ENCODE data around the gene HTRA3. TPM values are rescaled to one million over a fixed set of nuclear protein-coding genes. Genes with fewer than 3 reads are reported as not detected.

HTRA3 gene
- total RNA-seq, 1 experiment from 2014 or later: 0.64 TPM

DNA sequence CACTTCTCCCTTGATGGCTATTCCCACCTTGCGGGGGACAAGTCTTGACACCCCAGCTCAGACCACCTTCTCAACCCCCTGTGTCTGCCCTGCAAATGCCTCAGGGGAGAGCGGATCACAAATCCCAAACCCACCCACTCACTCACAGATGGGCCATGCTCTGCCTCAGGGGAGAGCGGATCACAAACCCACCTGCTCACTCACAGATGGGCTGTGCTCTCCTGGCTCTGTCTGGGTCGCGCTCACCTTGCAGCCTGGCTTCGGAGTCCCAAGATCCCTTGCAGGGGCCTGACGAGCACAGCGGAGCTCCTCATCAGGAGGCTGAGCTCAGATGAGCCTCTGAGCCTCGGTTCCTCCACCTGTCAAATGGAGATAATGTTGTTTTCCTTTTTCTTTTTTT lies 38.6 kb downstream of the HTRA3 start:
- Histone ChIP-seq H3K36me3 (ENCODE audit: insufficient read depth, low read length, poor library complexity, severe bottlenecking) (no peaks in the 10 kb centered on the region), H3K27me3 (replicated peaks; ENCODE audit: insufficient read depth, low read depth, low read length, poor library complexity) (no peaks in the 10 kb centered on the region), H3K4me1 (ENCODE audit: insufficient read depth, low read length, poor library complexity, severe bottlenecking) (no peaks in the 10 kb centered on the region), H3K27ac (ENCODE audit: low read depth, low read length, poor library complexity, severe bottlenecking) (no peak overlapping the region), H3K9me3 (ENCODE audit: low read depth, low read length, poor library complexity, severe bottlenecking) (peaks cover 4% of the 10 kb centered on the region), H3K4me3 (ENCODE audit: low read depth, low read length, poor library complexity, severe bottlenecking) (no peak overlapping the region)
- intact Hi-C loops (cut with micrococcal nuclease; ENCODE audit: unreplicated experiment): no loop called here
- BruUV-seq (replicated peaks): no TSS peak
- TF ChIP-seq EZH2 (IDR thresholded peaks at IDR 0.05; ENCODE audit: borderline replicate concordance, low read depth, low read length, poor library complexity, severe bottlenecking): no peak
- TF ChIP-seq, protein P1, sequence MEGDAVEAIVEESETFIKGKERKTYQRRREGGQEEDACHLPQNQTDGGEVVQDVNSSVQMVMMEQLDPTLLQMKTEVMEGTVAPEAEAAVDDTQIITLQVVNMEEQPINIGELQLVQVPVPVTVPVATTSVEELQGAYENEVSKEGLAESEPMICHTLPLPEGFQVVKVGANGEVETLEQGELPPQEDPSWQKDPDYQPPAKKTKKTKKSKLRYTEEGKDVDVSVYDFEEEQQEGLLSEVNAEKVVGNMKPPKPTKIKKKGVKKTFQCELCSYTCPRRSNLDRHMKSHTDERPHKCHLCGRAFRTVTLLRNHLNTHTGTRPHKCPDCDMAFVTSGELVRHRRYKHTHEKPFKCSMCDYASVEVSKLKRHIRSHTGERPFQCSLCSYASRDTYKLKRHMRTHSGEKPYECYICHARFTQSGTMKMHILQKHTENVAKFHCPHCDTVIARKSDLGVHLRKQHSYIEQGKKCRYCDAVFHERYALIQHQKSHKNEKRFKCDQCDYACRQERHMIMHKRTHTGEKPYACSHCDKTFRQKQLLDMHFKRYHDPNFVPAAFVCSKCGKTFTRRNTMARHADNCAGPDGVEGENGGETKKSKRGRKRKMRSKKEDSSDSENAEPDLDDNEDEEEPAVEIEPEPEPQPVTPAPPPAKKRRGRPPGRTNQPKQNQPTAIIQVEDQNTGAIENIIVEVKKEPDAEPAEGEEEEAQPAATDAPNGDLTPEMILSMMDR (conservative IDR thresholded peaks at IDR 0.05; ENCODE audit: low read depth, low read length): no peak
- ChIA-PET CTCF (no interaction called here), POLR2A (ENCODE audit: low non-redundant PET) (no interaction called here)
- no peak for DNase-seq (ENCODE audit: low spot score)

DNA sequence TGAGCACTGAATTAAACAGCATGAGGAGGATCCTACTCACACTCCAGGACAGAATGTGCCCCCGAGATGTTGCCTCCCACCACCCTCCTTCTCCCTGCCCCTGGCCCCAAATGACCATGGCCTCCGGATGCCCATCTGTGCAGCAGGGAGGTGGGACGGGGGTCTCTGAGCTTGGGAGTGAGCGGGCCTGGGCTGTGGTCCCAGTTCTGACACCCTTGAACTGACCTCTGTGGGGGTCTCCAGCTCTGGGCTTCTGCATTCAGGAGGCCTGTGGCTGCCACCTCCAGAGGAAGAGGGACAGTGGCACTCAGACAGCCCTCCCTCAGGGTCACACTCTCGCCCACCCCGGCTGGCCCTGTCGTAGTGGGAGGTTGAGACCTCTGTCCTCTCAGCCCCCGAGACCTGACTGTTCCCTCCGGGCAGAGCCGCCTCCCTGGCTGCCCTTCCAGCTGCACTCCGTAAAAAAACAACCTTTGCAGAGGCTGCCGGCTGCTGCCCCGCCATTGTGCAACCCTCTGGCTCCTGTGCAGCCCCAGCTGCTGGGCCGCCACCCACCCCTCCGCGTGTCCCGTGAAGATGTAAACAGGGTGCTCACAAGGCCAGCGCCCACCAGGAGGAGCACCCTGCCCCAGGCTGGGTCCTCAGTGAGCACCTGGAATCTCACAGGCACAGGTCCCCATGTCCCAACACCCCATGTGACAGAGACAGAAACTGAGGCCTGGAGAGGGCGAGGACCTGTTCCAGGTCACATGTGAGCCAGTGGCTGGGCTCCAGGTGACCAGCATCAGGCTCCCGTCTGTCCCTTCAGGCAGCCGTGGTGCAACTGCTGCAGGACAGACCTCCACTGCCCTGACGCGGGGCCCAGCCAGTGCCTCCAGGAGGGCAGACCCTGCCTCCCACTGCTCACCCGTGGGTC lies 39.6 kb downstream of the HTRA3 start:
- no peak overlapping the region for H3K4me3 ChIP-seq (ENCODE audit: low read depth, low read length, poor library complexity, severe bottlenecking)
- H3K27ac ChIP-seq (ENCODE audit: low read depth, low read length, poor library complexity, severe bottlenecking): no peak overlapping the region
- ChIA-PET CTCF (no interaction called here), POLR2A (ENCODE audit: low non-redundant PET) (no interaction called here)
- no peaks in the 10 kb centered on the region for H3K27me3 ChIP-seq (replicated peaks; ENCODE audit: insufficient read depth, low read depth, low read length, poor library complexity)
- no TSS peak for BruUV-seq (replicated peaks)
- no peaks in the 10 kb centered on the region for H3K4me1 ChIP-seq (ENCODE audit: insufficient read depth, low read length, poor library complexity, severe bottlenecking)
- TF ChIP-seq EZH2 (IDR thresholded peaks at IDR 0.05; ENCODE audit: borderline replicate concordance, low read depth, low read length, poor library complexity, severe bottlenecking): no peak
- TF ChIP-seq, protein P1 (conservative IDR thresholded peaks at IDR 0.05; ENCODE audit: low read depth, low read length): no peak
- no peaks in the 10 kb centered on the region for H3K36me3 ChIP-seq (ENCODE audit: insufficient read depth, low read length, poor library complexity, severe bottlenecking)
- H3K9me3 ChIP-seq (ENCODE audit: low read depth, low read length, poor library complexity, severe bottlenecking): peaks cover 4% of the 10 kb centered on the region
- intact Hi-C loops (cut with micrococcal nuclease; ENCODE audit: unreplicated experiment): no loop called here
- DNase-seq (ENCODE audit: low spot score): no peak

DNA sequence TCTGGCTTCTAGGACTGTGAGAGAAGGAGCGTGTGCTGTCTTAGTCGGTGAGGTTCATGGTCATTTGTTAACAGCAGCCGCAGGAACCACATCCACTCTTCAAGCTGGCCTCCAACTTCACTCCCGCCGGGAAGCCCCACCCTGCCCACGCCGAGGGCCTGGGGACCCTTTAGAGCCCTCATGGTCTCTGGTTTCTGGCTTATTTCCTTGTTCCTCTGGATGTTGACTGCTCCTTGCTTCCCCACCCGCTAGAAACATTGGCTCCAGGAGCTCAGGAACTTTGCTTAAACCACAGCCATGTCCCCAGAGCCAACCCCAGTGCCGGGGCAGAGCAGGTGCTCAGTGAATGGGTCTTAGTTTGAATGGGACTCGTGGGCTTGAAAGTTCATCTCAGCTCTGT lies 40.8 kb downstream of the HTRA3 start:
- TF ChIP-seq EZH2 (IDR thresholded peaks at IDR 0.05; ENCODE audit: borderline replicate concordance, low read depth, low read length, poor library complexity, severe bottlenecking): no peak
- TF ChIP-seq, protein P1 (conservative IDR thresholded peaks at IDR 0.05; ENCODE audit: low read depth, low read length): no peak
- Histone ChIP-seq H3K36me3 (ENCODE audit: insufficient read depth, low read length, poor library complexity, severe bottlenecking) (no peaks in the 10 kb centered on the region), H3K27me3 (replicated peaks; ENCODE audit: insufficient read depth, low read depth, low read length, poor library complexity) (no peaks in the 10 kb centered on the region), H3K9me3 (ENCODE audit: low read depth, low read length, poor library complexity, severe bottlenecking) (peaks cover 4% of the 10 kb centered on the region), H3K4me3 (ENCODE audit: low read depth, low read length, poor library complexity, severe bottlenecking) (no peak overlapping the region), H3K27ac (ENCODE audit: low read depth, low read length, poor library complexity, severe bottlenecking) (no peak overlapping the region), H3K4me1 (ENCODE audit: insufficient read depth, low read length, poor library complexity, severe bottlenecking) (no peaks in the 10 kb centered on the region)
- BruUV-seq (replicated peaks): no TSS peak
- ChIA-PET POLR2A (ENCODE audit: low non-redundant PET) (no interaction called here), CTCF (no interaction called here)
- intact Hi-C loops (cut with micrococcal nuclease; ENCODE audit: unreplicated experiment): no loop called here
- no peak for DNase-seq (ENCODE audit: low spot score)
